Left forelimb (tissue), 1 donor: ENCODE data around the gene DNLZ.

Source experiments
- DNase-seq: peaks from one replicate; pipeline ENCODE4 v3.0.0-alpha.2; 2018; ENCODE audit warnings: low spot score

The DNLZ gene

GRCh38 chr9:136343121-136343883, 20.2 kb downstream of the DNLZ start:
- no peak for DNase-seq

- DNase-seq = no peak
Observed at GRCh38 chr9:136342181-136343120, 21.1 kb downstream of the DNLZ start.

GRCh38 chr9:136341769-136342168, 21.8 kb downstream of the DNLZ start:
- DNase-seq = no peak

- no peak for DNase-seq
Observed at GRCh38 chr9:136341042-136341655, 22.4 kb downstream of the DNLZ start.

- DNase-seq = no peak
Observed at GRCh38 chr9:136340356-136341041, 23.0 kb downstream of the DNLZ start.

- DNase-seq = no peak
Observed at GRCh38 chr9:136339958-136340310, 23.6 kb downstream of the DNLZ start.

- no peak for DNase-seq
Observed at GRCh38 chr9:136339173-136339957, 24.2 kb downstream of the DNLZ start.

- no peak for DNase-seq
Observed at GRCh38 chr9:136338511-136338910, 25.0 kb downstream of the DNLZ start.

- DNase-seq = no peak
Observed at GRCh38 chr9:136337416-136338395, 25.8 kb downstream of the DNLZ start.

- DNase-seq = no peak
Observed at GRCh38 chr9:136336881-136337280, 26.7 kb downstream of the DNLZ start.

GRCh38 chr9:136336156-136336870, 27.2 kb downstream of the DNLZ start:
- DNase-seq = no peak

- no peak for DNase-seq
Observed at GRCh38 chr9:136335296-136336155, 28.0 kb downstream of the DNLZ start.

- DNase-seq = no peak
Observed at GRCh38 chr9:136334541-136334940, 29.0 kb downstream of the DNLZ start.

- DNase-seq = no peak
Observed at GRCh38 chr9:136333486-136333885, 30.1 kb downstream of the DNLZ start.

GRCh38 chr9:136333045-136333444, 30.5 kb downstream of the DNLZ start:
- DNase-seq = no peak

- DNase-seq = no peak
Observed at GRCh38 chr9:136332482-136332983, 31.0 kb downstream of the DNLZ start.

- DNase-seq = no peak
Observed at GRCh38 chr9:136331556-136332481, 31.7 kb downstream of the DNLZ start.
